ENCODE measurements around the gene ATF1. TPM values are rescaled to one million over a fixed set of nuclear protein-coding genes. Genes with fewer than 3 reads are reported as not detected.

The ATF1 gene
- total and polyA plus RNA-seq, 2 of the 8 experiments (the other 6 are each of a cell fraction or from before 2014, with no cell fraction given) = 23.2 to 41.8 TPM

DNA sequence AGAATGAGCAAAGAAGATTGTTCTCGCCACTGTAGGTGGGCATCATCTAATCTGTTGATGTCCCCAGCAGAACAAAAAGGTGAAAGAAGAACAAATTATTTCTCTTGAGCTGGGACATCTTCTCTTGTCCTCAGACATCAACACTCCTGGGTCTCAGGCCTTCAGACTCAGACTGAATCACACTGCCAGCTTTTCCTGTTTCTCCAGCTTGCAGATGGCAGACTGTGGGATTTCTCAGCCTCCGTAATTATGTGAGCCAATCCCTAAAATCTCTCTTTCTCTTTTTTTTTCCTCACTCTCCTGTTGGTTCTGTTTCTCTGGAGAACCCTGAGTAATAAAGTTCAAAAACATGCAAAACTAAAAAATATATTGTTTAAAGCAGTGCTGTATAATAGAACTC, 75.1 kb downstream of the ATF1 start (continued):
- TF ChIP-seq, protein P1, sequence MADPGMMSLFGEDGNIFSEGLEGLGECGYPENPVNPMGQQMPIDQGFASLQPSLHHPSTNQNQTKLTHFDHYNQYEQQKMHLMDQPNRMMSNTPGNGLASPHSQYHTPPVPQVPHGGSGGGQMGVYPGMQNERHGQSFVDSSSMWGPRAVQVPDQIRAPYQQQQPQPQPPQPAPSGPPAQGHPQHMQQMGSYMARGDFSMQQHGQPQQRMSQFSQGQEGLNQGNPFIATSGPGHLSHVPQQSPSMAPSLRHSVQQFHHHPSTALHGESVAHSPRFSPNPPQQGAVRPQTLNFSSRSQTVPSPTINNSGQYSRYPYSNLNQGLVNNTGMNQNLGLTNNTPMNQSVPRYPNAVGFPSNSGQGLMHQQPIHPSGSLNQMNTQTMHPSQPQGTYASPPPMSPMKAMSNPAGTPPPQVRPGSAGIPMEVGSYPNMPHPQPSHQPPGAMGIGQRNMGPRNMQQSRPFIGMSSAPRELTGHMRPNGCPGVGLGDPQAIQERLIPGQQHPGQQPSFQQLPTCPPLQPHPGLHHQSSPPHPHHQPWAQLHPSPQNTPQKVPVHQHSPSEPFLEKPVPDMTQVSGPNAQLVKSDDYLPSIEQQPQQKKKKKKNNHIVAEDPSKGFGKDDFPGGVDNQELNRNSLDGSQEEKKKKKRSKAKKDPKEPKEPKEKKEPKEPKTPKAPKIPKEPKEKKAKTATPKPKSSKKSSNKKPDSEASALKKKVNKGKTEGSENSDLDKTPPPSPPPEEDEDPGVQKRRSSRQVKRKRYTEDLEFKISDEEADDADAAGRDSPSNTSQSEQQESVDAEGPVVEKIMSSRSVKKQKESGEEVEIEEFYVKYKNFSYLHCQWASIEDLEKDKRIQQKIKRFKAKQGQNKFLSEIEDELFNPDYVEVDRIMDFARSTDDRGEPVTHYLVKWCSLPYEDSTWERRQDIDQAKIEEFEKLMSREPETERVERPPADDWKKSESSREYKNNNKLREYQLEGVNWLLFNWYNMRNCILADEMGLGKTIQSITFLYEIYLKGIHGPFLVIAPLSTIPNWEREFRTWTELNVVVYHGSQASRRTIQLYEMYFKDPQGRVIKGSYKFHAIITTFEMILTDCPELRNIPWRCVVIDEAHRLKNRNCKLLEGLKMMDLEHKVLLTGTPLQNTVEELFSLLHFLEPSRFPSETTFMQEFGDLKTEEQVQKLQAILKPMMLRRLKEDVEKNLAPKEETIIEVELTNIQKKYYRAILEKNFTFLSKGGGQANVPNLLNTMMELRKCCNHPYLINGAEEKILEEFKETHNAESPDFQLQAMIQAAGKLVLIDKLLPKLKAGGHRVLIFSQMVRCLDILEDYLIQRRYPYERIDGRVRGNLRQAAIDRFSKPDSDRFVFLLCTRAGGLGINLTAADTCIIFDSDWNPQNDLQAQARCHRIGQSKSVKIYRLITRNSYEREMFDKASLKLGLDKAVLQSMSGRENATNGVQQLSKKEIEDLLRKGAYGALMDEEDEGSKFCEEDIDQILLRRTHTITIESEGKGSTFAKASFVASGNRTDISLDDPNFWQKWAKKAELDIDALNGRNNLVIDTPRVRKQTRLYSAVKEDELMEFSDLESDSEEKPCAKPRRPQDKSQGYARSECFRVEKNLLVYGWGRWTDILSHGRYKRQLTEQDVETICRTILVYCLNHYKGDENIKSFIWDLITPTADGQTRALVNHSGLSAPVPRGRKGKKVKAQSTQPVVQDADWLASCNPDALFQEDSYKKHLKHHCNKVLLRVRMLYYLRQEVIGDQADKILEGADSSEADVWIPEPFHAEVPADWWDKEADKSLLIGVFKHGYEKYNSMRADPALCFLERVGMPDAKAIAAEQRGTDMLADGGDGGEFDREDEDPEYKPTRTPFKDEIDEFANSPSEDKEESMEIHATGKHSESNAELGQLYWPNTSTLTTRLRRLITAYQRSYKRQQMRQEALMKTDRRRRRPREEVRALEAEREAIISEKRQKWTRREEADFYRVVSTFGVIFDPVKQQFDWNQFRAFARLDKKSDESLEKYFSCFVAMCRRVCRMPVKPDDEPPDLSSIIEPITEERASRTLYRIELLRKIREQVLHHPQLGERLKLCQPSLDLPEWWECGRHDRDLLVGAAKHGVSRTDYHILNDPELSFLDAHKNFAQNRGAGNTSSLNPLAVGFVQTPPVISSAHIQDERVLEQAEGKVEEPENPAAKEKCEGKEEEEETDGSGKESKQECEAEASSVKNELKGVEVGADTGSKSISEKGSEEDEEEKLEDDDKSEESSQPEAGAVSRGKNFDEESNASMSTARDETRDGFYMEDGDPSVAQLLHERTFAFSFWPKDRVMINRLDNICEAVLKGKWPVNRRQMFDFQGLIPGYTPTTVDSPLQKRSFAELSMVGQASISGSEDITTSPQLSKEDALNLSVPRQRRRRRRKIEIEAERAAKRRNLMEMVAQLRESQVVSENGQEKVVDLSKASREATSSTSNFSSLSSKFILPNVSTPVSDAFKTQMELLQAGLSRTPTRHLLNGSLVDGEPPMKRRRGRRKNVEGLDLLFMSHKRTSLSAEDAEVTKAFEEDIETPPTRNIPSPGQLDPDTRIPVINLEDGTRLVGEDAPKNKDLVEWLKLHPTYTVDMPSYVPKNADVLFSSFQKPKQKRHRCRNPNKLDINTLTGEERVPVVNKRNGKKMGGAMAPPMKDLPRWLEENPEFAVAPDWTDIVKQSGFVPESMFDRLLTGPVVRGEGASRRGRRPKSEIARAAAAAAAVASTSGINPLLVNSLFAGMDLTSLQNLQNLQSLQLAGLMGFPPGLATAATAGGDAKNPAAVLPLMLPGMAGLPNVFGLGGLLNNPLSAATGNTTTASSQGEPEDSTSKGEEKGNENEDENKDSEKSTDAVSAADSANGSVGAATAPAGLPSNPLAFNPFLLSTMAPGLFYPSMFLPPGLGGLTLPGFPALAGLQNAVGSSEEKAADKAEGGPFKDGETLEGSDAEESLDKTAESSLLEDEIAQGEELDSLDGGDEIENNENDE (IDR thresholded peaks at IDR 0.05; ENCODE audit: insufficient replicate concordance, low read length) = no peak
- no peak for TF ChIP-seq CHD2 (IDR thresholded peaks at IDR 0.05; ENCODE audit: low read length)
- TF ChIP-seq SUZ12 (IDR thresholded peaks at IDR 0.05; ENCODE audit: low read length) = no peak
- no peak for TF ChIP-seq CTBP2 (IDR thresholded peaks at IDR 0.05; ENCODE audit: borderline replicate concordance, insufficient read depth, insufficient read length, low read length)
- TF ChIP-seq HDAC6 (IDR thresholded peaks at IDR 0.05; ENCODE audit: low read depth, low read length) = no peak
- TF ChIP-seq GTF2F1 (IDR thresholded peaks at IDR 0.05; ENCODE audit: borderline replicate concordance, low read depth, low read length) = no peak
- TF ChIP-seq TAF7 (optimal IDR thresholded peaks at IDR 0.05; ENCODE audit: borderline replicate concordance, low read depth, low read length) = no peak
- TF ChIP-seq CBX5 (IDR thresholded peaks at IDR 0.05; ENCODE audit: low read depth, low read length) = no peak
- TF ChIP-seq EZH2 (IDR thresholded peaks at IDR 0.05; ENCODE audit: low read depth, low read length, severe bottlenecking) = no peak
